ENCODE measurements around the gene LRRK1.

LRRK1 gene

GRCh38 chr15:101008158-101009139 lies 89.3 kb downstream of the LRRK1 start:
- DNase-seq (ENCODE audit: low read depth in 2 of 2): peak; percentile 77 to 86

- no peak for DNase-seq (ENCODE audit: low read depth in 2 of 2)
Measured at GRCh38 chr15:101009176-101009575, 90.0 kb downstream of the LRRK1 start.

GRCh38 chr15:101010781-101011180 lies 91.6 kb downstream of the LRRK1 start:
- DNase-seq (ENCODE audit: low read depth in 2 of 2): no peak

- no peak for DNase-seq (ENCODE audit: low read depth in 2 of 2)
Measured at GRCh38 chr15:101012326-101013200, 93.4 kb downstream of the LRRK1 start.

GRCh38 chr15:101013201-101013550 lies 94.0 kb downstream of the LRRK1 start:
- no peak for DNase-seq (ENCODE audit: low read depth in 2 of 2)

GRCh38 chr15:101013769-101014675 lies 94.9 kb downstream of the LRRK1 start:
- DNase-seq (ENCODE audit: low read depth in 2 of 2): no peak

- peak; percentile 47 to 61 for DNase-seq (ENCODE audit: low read depth in 2 of 2)
Measured at GRCh38 chr15:101014921-101015841, 96.0 kb downstream of the LRRK1 start.

- DNase-seq (ENCODE audit: low read depth in 2 of 2): no peak
Measured at GRCh38 chr15:101016581-101016980, 97.4 kb downstream of the LRRK1 start.

- no peak for DNase-seq (ENCODE audit: low read depth in 2 of 2)
Measured at GRCh38 chr15:101017093-101017754, 98.1 kb downstream of the LRRK1 start.

GRCh38 chr15:101018016-101018415 lies 98.9 kb downstream of the LRRK1 start:
- no peak for DNase-seq (ENCODE audit: low read depth in 2 of 2)

- DNase-seq (ENCODE audit: low read depth in 2 of 2): no peak
Measured at GRCh38 chr15:101018450-101018849, 99.3 kb downstream of the LRRK1 start.

GRCh38 chr15:101019366-101019896 lies 100.3 kb downstream of the LRRK1 start:
- no peak for DNase-seq (ENCODE audit: low read depth in 2 of 2)

- DNase-seq (ENCODE audit: low read depth in 2 of 2): no peak
Measured at GRCh38 chr15:101020451-101020850, 101.3 kb downstream of the LRRK1 start.

GRCh38 chr15:101020945-101021344 lies 101.8 kb downstream of the LRRK1 start:
- no peak for DNase-seq (ENCODE audit: low read depth in 2 of 2)

- DNase-seq (ENCODE audit: low read depth in 2 of 2): no peak
Measured at GRCh38 chr15:101022306-101022705, 103.1 kb downstream of the LRRK1 start.

GRCh38 chr15:101022876-101023275 lies 103.7 kb downstream of the LRRK1 start:
- DNase-seq (ENCODE audit: low read depth in 2 of 2): no peak

- no peak for DNase-seq (ENCODE audit: low read depth in 2 of 2)
Measured at GRCh38 chr15:101023501-101024072, 104.4 kb downstream of the LRRK1 start.

- no peak for DNase-seq (ENCODE audit: low read depth in 2 of 2)
Measured at GRCh38 chr15:101024073-101024695, 105.0 kb downstream of the LRRK1 start.

Measured in stimulated activated CD8-positive, alpha-beta memory T cell treated with anti-CD3 and anti-CD28 coated beads, Interleukin-2, amount 100 ng/mL, for 48 hours (primary cell).